Measurements from ENCODE around the gene SMPD3. TPM values are rescaled to one million over a fixed set of nuclear protein-coding genes. Genes with fewer than 3 reads are reported as not detected.

The SMPD3 gene
- total RNA-seq, 1 donor from 2014 or later: not detected

- FAIRE-seq (no peak), DNase-seq (ENCODE audit: low read depth) (no peak)
- TF ChIP-seq CTCF (IDR thresholded peaks at IDR 0.05; ENCODE audit: insufficient read depth, low read length, severe bottlenecking): no peak
- H3K4me3 ChIP-seq (ENCODE audit: low read depth, low read length): no peak overlapping the region
- peaks cover 4% of the 10 kb centered on the region for H3K27me3 ChIP-seq (ENCODE audit: control insufficient read depth, insufficient read depth, low read length)
- no peaks in the 10 kb centered on the region for H3K36me3 ChIP-seq (ENCODE audit: control insufficient read depth, insufficient read depth, low read length)
These were observed 43.5 kb downstream of the SMPD3 start for GRCh38 chr16:68404736-68405345.

- Histone ChIP-seq H3K36me3 (ENCODE audit: control insufficient read depth, insufficient read depth, low read length) (no peaks in the 10 kb centered on the region), H3K27me3 (ENCODE audit: control insufficient read depth, insufficient read depth, low read length) (no peaks in the 10 kb centered on the region), H3K4me3 (ENCODE audit: low read depth, low read length) (no peak overlapping the region)
- no peak for DNase-seq (ENCODE audit: low read depth)
- no peak for TF ChIP-seq CTCF (IDR thresholded peaks at IDR 0.05; ENCODE audit: insufficient read depth, low read length, severe bottlenecking)
- peak; percentile 7 for FAIRE-seq
These were observed 44.6 kb downstream of the SMPD3 start for GRCh38 chr16:68403704-68404103.

- TF ChIP-seq CTCF (IDR thresholded peaks at IDR 0.05; ENCODE audit: insufficient read depth, low read length, severe bottlenecking): no peak
- DNase-seq (ENCODE audit: low read depth): no peak
- Histone ChIP-seq H3K27me3 (ENCODE audit: control insufficient read depth, insufficient read depth, low read length) (no peaks in the 10 kb centered on the region), H3K4me3 (ENCODE audit: low read depth, low read length) (no peak overlapping the region), H3K36me3 (ENCODE audit: control insufficient read depth, insufficient read depth, low read length) (no peaks in the 10 kb centered on the region)
- FAIRE-seq: no peak
These were observed 45.1 kb downstream of the SMPD3 start for GRCh38 chr16:68403177-68403576.

- no peak for TF ChIP-seq CTCF (IDR thresholded peaks at IDR 0.05; ENCODE audit: insufficient read depth, low read length, severe bottlenecking)
- Histone ChIP-seq H3K36me3 (ENCODE audit: control insufficient read depth, insufficient read depth, low read length) (no peaks in the 10 kb centered on the region), H3K4me3 (ENCODE audit: low read depth, low read length) (no peak overlapping the region), H3K27me3 (ENCODE audit: control insufficient read depth, insufficient read depth, low read length) (no peaks in the 10 kb centered on the region)
- no peak for FAIRE-seq
- no peak for DNase-seq (ENCODE audit: low read depth)
These were observed 45.6 kb downstream of the SMPD3 start for GRCh38 chr16:68402748-68403040.

- no peak for TF ChIP-seq CTCF (IDR thresholded peaks at IDR 0.05; ENCODE audit: insufficient read depth, low read length, severe bottlenecking)
- Histone ChIP-seq H3K36me3 (ENCODE audit: control insufficient read depth, insufficient read depth, low read length) (no peaks in the 10 kb centered on the region), H3K4me3 (ENCODE audit: low read depth, low read length) (no peak overlapping the region), H3K27me3 (ENCODE audit: control insufficient read depth, insufficient read depth, low read length) (no peaks in the 10 kb centered on the region)
- DNase-seq (ENCODE audit: low read depth) (peak; percentile 52), FAIRE-seq (peak; percentile 18)
These were observed 46.2 kb downstream of the SMPD3 start for GRCh38 chr16:68401871-68402747.

Measured in bronchial epithelial cell (primary cell).